Endothelial cell of hepatic sinusoid (primary cell): ENCODE measurements around the gene LPP.
"Not testable (repeated sequence)": the region's sequence is repeated elsewhere in the genome, so short reads cannot be mapped to it uniquely, and the experiment has no call there.

Experiments used
- in situ Hi-C: cut with HindIII; loops from 2 replicates; pipeline ENCODE4 v1.10.0; 2017; ENCODE audit warnings: low sequenced_read_pairs

Gene LPP

DNA sequence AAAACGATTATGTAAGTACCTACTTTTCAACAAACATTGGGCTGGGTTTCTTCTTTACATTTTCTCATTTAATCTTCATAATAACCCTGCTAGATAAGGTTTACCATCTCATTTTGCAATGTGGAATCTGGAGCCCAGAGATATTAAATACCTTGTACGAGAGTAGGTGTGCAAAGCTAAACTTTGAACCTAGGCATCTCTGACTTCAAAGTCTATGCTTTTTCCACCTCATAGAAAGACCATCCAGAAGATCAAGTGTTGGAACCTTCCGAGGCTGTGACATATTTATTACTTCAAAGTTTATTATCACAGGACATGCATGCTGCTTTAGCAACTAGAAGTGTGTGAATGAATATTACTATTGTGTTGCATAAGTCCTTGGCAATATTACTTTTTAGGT, 520.6 kb downstream of the LPP start:
- in situ Hi-C loops, result no loop called here

GRCh38 chr3:188677344-188677743, 523.4 kb downstream of the LPP start:
- in situ Hi-C loops, result no loop called here

DNA sequence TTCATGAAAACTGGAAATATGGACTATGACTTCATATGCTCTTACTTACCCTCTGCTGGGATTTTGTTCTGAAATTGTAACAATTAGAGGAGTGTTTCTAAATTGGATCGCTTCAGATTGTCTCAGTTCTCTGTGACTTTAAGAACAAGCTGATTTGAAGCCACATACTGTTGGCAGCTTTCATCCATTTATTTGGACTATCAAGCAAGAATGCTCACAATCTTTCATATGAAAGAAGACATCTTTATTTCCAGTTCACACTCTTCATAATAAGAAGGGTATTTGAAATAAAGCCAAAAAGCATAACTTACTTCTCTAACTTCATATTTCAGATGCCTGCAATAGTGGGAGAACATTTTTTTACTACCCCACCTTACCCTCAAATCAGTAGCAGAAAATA, 526.2 kb downstream of the LPP start:
- in situ Hi-C loops, result no loop called here

DNA sequence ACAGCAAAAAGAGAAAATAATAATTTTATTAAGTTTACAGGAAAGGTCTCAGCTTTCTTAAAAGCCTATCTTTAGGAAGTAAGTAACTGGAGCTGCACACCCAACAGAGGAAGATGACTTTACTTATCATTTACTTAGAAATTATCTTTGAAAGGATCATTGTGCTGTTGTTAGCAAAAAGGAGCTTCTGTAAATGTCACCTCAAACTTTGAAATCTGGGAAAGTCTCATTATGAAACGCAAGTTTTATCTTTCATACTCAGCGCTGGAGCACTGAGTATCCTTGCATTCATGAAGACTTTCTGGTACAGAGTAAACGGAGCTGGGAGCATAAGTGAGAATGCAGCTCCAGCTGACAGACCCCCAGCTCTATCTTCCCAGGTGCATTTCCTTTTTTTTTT, 526.6 kb downstream of the LPP start:
- in situ Hi-C loops, result no loop called here

DNA sequence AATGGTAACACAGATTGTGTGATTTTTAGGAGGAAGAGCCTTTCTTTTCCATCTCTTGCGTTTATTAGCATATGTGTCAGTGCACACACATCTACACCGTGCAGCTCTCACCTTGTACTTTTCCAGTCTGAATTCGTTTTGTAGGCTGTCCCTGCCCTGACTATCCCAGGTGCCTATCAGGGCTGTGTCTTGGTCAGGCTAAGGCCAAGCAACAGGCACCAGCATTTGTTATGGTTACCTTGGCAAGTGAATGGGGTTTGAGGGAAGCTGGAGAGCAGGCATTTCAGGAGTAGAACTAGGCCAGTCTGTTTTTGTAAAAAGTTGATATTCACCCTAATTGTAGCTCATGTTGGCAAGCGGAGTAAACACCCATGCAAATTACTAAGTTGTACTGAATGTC, 528.4 kb downstream of the LPP start:
- in situ Hi-C loops, result no loop called here

GRCh38 chr3:188683032-188683521, 529.1 kb downstream of the LPP start:
- in situ Hi-C loops, result no loop called here

- in situ Hi-C loops, result no loop called here
Measured at GRCh38 chr3:188684276-188684675, 530.3 kb downstream of the LPP start.

DNA sequence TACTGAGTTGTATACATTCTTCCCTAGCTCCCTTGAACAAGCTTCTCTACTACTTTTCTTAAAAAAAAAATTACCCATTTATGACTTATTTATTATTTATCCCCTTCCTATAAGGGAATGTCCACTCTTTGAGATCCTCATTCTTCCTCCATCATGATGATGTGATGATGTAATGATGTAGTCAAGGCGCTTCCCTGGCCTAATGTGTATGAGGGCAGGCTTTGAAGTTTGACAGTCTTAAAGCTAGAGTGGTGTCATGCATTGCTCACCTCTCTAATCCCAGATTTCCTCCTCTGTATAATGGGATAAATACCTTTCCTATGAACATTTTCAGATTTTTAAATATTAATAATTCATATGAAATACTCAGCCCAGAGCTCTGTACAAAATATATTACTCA, 531.8 kb downstream of the LPP start:
- in situ Hi-C loops, result no loop called here

DNA sequence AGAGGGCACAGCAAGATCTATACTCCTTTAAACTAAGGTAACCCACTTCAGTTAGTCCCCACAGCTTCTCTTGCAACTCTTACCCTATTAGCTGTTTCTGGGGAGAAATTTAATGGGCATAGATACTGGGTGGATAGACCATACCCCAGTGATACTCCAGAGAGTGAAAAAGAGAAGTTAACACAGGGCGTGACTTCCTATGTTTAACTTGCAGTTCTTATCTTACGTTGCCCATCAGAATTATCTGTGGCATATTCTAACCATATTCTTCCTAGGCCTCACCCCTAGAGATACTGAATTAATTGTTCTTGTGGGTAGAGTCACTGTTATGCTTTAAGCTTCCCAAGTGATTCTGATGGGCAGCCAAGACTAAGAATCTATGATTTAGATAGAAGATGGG, 532.4 kb downstream of the LPP start:
- in situ Hi-C loops, result no loop called here

DNA sequence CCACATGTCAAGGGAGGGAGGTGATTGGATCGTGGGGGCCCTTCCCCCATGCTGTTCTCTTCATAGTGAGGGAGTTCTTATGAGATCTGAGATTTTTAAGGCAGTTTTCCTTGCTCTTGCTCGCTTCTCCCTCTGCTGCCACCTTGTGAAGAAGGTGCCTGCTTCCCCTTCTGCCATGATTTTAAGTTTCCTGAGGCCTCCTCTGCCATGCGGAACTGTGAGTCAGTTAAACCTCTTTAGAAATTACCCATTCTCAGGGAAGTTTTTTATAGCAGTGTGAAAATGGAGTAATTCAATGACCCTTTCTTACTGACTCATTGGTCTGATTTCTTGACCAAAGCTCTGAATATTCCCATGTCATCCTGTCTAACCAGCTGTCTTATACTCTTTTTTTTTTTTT, 533.4 kb downstream of the LPP start:
- in situ Hi-C loops, result no loop called here

DNA sequence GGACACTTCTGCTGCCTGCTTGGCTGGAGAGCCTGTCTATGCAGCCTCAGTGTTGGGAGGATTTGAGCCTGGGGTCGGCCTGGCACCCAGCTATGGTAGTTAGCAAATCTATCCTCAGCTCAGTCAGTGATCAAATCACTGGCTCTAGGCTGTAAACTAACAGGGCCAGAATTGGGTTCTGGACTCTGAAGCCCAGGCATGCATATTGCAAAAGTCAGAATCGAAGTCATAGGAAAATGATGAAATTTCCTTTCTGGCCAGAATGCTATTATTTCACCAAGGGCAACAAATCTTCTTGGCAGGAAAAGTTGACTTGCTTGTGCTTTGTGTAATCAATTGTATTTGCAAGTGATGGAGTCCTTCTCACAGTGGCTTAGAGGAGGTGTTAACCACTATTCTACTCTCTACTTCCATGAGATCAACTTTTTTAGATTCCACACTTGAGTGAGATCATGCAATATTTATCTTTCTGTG, 535.2 kb downstream of the LPP start:
- in situ Hi-C loops, result no loop called here

DNA sequence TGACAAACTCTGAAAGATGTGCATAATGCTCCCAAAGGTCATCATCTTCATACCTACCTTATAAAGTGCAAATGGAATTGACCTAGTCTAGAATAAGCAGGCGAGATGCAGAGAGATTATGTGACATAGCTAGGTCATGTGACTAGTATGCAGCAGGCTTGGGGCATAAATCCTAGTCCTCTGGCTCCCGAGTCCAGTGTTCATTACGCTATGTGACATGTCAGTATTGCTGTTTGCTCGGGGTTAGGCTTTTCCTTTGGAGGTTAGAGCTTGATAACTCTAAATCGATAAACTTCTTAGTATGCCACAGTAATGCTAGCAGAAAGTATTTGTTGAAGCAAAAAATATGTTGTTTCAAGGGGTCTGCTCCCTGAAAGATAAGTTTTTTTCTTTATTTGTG, 536.1 kb downstream of the LPP start:
- in situ Hi-C loops, result loop anchor here (10.0 kb wide), 1 partner anchor 945 kb away; the partner anchor contains the start of gene BCL6

DNA sequence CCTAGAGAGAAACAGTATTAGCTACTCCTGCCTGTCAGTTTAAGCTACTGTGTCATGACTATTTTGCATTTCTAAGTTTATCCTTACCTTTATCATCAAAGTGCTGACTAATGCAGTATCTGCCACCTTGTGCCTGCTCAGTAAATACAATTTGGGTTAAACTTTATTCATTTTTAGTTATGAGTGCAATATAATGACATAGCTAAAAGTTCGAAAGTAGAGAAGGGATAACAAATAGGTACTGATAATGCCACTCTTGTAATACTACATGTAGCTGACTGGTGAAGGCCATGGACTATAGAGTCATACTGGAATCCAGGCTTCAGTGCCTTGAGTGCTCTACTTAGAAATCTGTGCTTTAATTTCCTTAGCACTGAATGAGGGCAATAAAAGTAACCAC, 537.0 kb downstream of the LPP start:
- in situ Hi-C loops, result loop anchor here (10.0 kb wide), 1 partner anchor 946 kb away; the partner anchor contains the start of gene BCL6

- in situ Hi-C loops, result loop anchor here (10.0 kb wide), 1 partner anchor 947 kb away; the partner anchor contains the start of gene BCL6
Measured at GRCh38 chr3:188691665-188692064, 537.7 kb downstream of the LPP start.

DNA sequence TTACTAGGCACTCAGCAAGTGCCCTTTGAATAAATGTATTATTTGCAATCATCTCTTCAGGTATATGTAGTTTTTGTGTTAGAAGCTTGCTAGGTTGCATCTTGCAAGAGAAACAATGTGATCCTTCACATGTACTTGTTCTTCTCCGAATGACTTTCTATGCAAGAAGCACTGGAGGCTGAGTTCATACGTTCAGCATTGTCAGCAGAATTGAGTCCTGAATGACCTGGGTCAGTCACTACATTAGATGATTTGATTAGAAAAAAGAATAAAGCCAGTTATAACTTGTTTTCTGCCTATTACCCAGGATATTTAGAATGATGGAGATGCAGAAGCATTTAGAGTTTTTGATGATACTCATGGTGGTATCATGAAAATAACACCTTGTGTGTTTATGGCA, 538.7 kb downstream of the LPP start:
- in situ Hi-C loops, result loop anchor here (10.0 kb wide), 1 partner anchor 948 kb away; the partner anchor contains the start of gene BCL6

GRCh38 chr3:188693435-188693834, 539.5 kb downstream of the LPP start:
- in situ Hi-C loops, result loop anchor here (10.0 kb wide), 1 partner anchor 949 kb away; the partner anchor contains the start of gene BCL6

GRCh38 chr3:188695241-188695640, 541.3 kb downstream of the LPP start:
- in situ Hi-C loops, result loop anchor here (10.0 kb wide), 1 partner anchor 950 kb away; the partner anchor contains the start of gene BCL6

DNA sequence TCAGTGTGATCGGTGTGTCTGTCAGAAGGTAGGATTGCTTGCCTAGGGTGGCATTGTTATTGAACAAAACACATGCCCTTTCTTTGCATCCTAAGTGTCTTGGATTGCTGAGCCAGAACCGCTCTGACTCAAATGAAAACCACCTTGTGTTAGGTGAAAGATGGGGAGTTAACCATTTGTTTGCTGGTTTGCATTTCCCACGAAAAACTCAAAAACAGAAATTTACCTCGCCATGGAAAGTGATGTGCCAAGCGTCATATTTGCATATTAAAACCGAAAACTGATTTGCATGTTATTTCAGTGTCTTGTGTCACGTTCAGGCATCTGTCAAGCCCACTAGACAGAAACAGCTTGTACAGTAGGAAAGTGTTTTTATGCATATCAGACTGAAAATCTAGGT, 543.2 kb downstream of the LPP start:
- in situ Hi-C loops, result loop anchor here (10.0 kb wide), 1 partner anchor 952 kb away; the partner anchor contains the start of gene BCL6

GRCh38 chr3:188698436-188698835, 544.5 kb downstream of the LPP start:
- in situ Hi-C loops, result loop anchor here (10.0 kb wide), 1 partner anchor 954 kb away; the partner anchor contains the start of gene BCL6

GRCh38 chr3:188700501-188700900, 546.5 kb downstream of the LPP start:
- in situ Hi-C loops, result no loop called here

- in situ Hi-C loops, result no loop called here
Measured at GRCh38 chr3:188700918-188701317, 547.0 kb downstream of the LPP start.

DNA sequence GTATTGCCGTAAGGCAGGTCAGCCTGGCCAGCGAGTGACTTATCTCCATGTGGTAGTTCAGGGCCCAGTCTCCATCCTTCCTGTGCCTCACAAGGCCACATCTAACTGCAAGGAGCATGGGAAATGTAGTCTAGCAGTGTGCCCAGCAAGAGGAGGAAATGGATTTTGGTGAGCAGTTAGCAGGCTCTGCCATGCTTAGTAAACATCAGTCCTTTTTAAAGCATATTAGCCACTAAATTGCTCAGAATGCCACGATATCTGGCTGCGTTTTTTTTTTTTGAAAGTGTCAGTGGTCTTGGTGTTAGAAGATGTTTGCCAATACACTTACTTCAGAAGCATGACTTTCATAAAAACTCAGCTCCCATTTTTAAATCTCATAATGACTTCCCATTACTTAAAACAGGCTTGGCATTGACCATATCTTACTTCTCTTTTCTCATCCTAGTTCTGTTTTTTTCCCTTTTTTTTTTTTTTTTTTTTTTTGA, 547.6 kb downstream of the LPP start:
- in situ Hi-C loops, result no loop called here

GRCh38 chr3:188702028-188702427, 548.1 kb downstream of the LPP start:
- in situ Hi-C loops, result not testable (repeated sequence)
